H1 (cell line): ENCODE data around the gene FAM241B. TPM values are rescaled to one million over a fixed set of nuclear protein-coding genes. Genes with fewer than 3 reads are reported as not detected.

Experiments used
- PHF8 ChIP-seq: fragments of 200-600 bp; sonication (generic); conservative IDR thresholded peaks from 2 replicates; pipeline ENCODE4 v1.7.1; 2012; ENCODE audit warnings: low read depth, mild to moderate bottlenecking, inconsistent platforms, low read length, moderate library complexity
- RBBP5 ChIP-seq: IDR thresholded peaks from 2 replicates; pipeline ENCODE4 v1.7.1; 2012; ENCODE audit warnings: low read depth, mild to moderate bottlenecking, inconsistent platforms, low read length, moderate library complexity, borderline replicate concordance
- polyA plus RNA-seq, 7 experiments: library from polyadenylated mRNA; depleted of rRNA in 3 of 7; stranded (reverse) in 5 of 7; unstranded in 2 of 7; fragments of >200 nt in 5 of 7; fragments of 200-250 nt in 2 of 7; gene quantifications; 1 replicate in 5 of 7; 2 replicates in 1 of 7; 4 replicates in 1 of 7; pipeline versions ENCODE4 v1.2.1 to v1.2.3, GENCODE V29; 2011 to 2013; ENCODE audit warnings: missing spikeins in 2 of 7, mixed read lengths in 2 of 7
- total RNA-seq: library from RNA; stranded (reverse); fragmentation: NEBNext Ultra II Directional; extraction: Animal tissue kit (Norgen Biotek cat#: 25700); gene quantifications from 2 replicates; pipeline ENCODE4 v1.2.1, GENCODE V29; 2021
- TF ChIP-seq, protein P1 (sequence below): IDR thresholded peaks from 2 replicates; pipeline ENCODE4 v1.6.1; 2012; ENCODE audit warnings: inconsistent platforms

FAM241B gene
- total and polyA plus RNA-seq, 2 of the 8 experiments (the other 6 are each of a cell fraction or from before 2014, with no cell fraction given), result 19.3 to 30.1 TPM

DNA sequence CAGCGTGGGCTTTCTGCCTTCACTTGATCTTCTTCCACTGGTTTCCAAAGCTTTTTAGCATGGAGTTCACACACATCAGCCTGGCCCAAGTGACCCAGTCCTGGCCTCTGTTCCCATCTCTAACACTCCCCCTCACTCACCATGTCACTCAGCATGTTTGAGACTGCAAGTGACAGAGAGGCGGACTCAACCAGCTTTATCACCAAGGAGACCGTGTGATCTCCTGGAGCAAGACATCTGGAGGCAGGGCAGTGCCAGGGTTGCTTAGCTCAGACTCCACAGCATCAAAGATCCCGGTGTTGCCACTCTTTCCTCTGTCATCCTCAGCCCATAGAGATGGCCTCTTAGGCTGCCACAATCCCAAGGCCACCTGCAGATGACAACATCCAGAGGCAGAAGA lies 39.4 kb downstream of the FAM241B start (continued):
- TF ChIP-seq RBBP5 (no peak), PHF8 (no peak)
- TF ChIP-seq, protein P1, sequence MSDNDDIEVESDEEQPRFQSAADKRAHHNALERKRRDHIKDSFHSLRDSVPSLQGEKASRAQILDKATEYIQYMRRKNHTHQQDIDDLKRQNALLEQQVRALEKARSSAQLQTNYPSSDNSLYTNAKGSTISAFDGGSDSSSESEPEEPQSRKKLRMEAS, result no peak
